Endothelial cell (in vitro differentiated cells): ENCODE measurements around the gene HPD. TPM values are rescaled to one million over a fixed set of nuclear protein-coding genes. Genes with fewer than 3 reads are reported as not detected.
A peak's percentile ranks its signal among the peaks of the same experiment; 100 is the strongest.

Source experiments
- DNase-seq: peaks from one replicate; pipeline ENCODE4 v3.0.0; 2021; ENCODE audit warnings: low spot score
- H3K27ac Mint-ChIP-seq: one replicate; pipeline ENCODE4 v1.8.0; 2021; ENCODE audit warnings: mixed read lengths, inconsistent platforms; ENCODE audit not compliant: unreplicated experiment
- H3K27me3 Mint-ChIP-seq: one replicate; pipeline ENCODE4 v1.8.0; 2021; ENCODE audit warnings: mild to moderate bottlenecking, moderate library complexity, mixed read lengths, inconsistent platforms; ENCODE audit not compliant: unreplicated experiment
- H3K36me3 Mint-ChIP-seq: one replicate; pipeline ENCODE4 v1.8.0; 2021; ENCODE audit warnings: mild to moderate bottlenecking, low read depth, mixed read lengths, inconsistent platforms; ENCODE audit not compliant: unreplicated experiment
- H3K4me1 Mint-ChIP-seq: one replicate; pipeline ENCODE4 v1.8.0; 2021; ENCODE audit warnings: mild to moderate bottlenecking, mixed read lengths, inconsistent platforms; ENCODE audit not compliant: unreplicated experiment
- H3K4me3 Mint-ChIP-seq: one replicate; pipeline ENCODE4 v1.8.0; 2021; ENCODE audit warnings: mild to moderate bottlenecking, mixed read lengths, inconsistent platforms; ENCODE audit not compliant: unreplicated experiment
- H3K9me3 Mint-ChIP-seq: one replicate; pipeline ENCODE4 v1.8.0; 2021; ENCODE audit warnings: mixed read lengths, inconsistent platforms; ENCODE audit not compliant: unreplicated experiment
- CTCF ChIP-seq: fragments of 200-600 bp; sonication (generic); IDR thresholded peaks from one replicate; pipeline ENCODE4 v1.5.0; 2021; ENCODE audit warnings: antibody characterized with exemption; ENCODE audit not compliant: unreplicated experiment
- total RNA-seq: library from RNA; stranded (reverse); fragmentation: NEBNext Ultra II Directional; extraction: Animal tissue kit (Norgen Biotek cat#: 25700); gene quantifications from one replicate; pipeline ENCODE4 v1.2.1, GENCODE V29; 2021; ENCODE audit not compliant: unreplicated experiment

HPD gene
- total RNA-seq, 1 donor from 2014 or later: not detected

GRCh38 chr12:121799156-121799841 is 59.4 kb downstream of the HPD start:
- Mint-ChIP-seq H3K36me3 (peaks cover 36% of the 10 kb centered on the region), H3K27me3 (peaks cover 40% of the 10 kb centered on the region), H3K9me3 (no peaks in the 10 kb centered on the region), H3K4me3 (peak overlapping the region; percentile 92), H3K4me1 (peaks cover 46% of the 10 kb centered on the region), H3K27ac (peak overlapping the region; percentile 85)
- no peak for DNase-seq
- TF ChIP-seq CTCF: no peak

- H3K9me3 Mint-ChIP-seq: no peaks in the 10 kb centered on the region
- no peak for DNase-seq
- peaks cover 40% of the 10 kb centered on the region for H3K27me3 Mint-ChIP-seq
- peak overlapping the region; percentile 92 for H3K4me3 Mint-ChIP-seq
- no peak for TF ChIP-seq CTCF
- peaks cover 47% of the 10 kb centered on the region for H3K4me1 Mint-ChIP-seq
- H3K27ac Mint-ChIP-seq: peak overlapping the region; percentile 84
- peaks cover 36% of the 10 kb centered on the region for H3K36me3 Mint-ChIP-seq
Observed at GRCh38 chr12:121798787-121799155, 59.9 kb downstream of the HPD start.

GRCh38 chr12:121797937-121798786 is 60.5 kb downstream of the HPD start:
- peaks cover 47% of the 10 kb centered on the region for H3K4me1 Mint-ChIP-seq
- DNase-seq: no peak
- H3K4me3 Mint-ChIP-seq: peak overlapping the region; percentile 92
- H3K27me3 Mint-ChIP-seq: peaks cover 38% of the 10 kb centered on the region
- no peak for TF ChIP-seq CTCF
- H3K27ac Mint-ChIP-seq: peak overlapping the region; percentile 43
- H3K36me3 Mint-ChIP-seq: peaks cover 35% of the 10 kb centered on the region
- no peaks in the 10 kb centered on the region for H3K9me3 Mint-ChIP-seq

- Mint-ChIP-seq H3K27ac (peak overlapping the region; percentile 10), H3K4me3 (peak overlapping the region; percentile 84), H3K27me3 (peaks cover 33% of the 10 kb centered on the region), H3K9me3 (no peaks in the 10 kb centered on the region), H3K36me3 (peaks cover 28% of the 10 kb centered on the region), H3K4me1 (peaks cover 47% of the 10 kb centered on the region)
- DNase-seq: peak; percentile 68
- TF ChIP-seq CTCF: no peak
Observed at GRCh38 chr12:121796855-121797751, 61.6 kb downstream of the HPD start.
